IPS DF 6.9 (cell line): ENCODE measurements around the gene PRR4.

Source experiments
- DNase-seq: peaks from one replicate; pipeline ENCODE4 v3.0.0-alpha.2; 2013; ENCODE audit warnings: low read depth, low spot score
- H3K27ac ChIP-seq: one replicate; pipeline ENCODE4 v1.5.1; 2013; ENCODE audit warnings: low read length, control low read depth
- H3K27me3 ChIP-seq: 2 replicates; pipeline ENCODE4 v1.6.1; 2013; ENCODE audit warnings: mild to moderate bottlenecking, low read length; ENCODE audit not compliant: control insufficient read depth, insufficient read depth
- H3K36me3 ChIP-seq: 2 replicates; pipeline ENCODE4 v1.6.1; 2013; ENCODE audit warnings: low read length; ENCODE audit not compliant: control insufficient read depth, insufficient read depth
- H3K4me1 ChIP-seq: 2 replicates; pipeline ENCODE4 v1.6.1; 2013; ENCODE audit warnings: low read length; ENCODE audit not compliant: control insufficient read depth, insufficient read depth
- H3K4me3 ChIP-seq: 2 replicates; pipeline ENCODE4 v1.5.1; 2013; ENCODE audit warnings: mild to moderate bottlenecking, low read length
- H3K9me3 ChIP-seq: 2 replicates; pipeline ENCODE4 v1.6.1; 2013; ENCODE audit warnings: low read length, inconsistent platforms; ENCODE audit not compliant: control insufficient read depth, insufficient read depth
- WGBS: extraction: QIAGEN DNeasy Blood & Tissue Kit; methylation state at CpG from one replicate; pipeline ENCODE4 v1.1.7; 2013; ENCODE audit warnings: mixed read lengths, missing lambda C conversion rate; ENCODE audit not compliant: insufficient read length, insufficient coverage; 5-methylcytosine and 5-hydroxymethylcytosine counted together

PRR4 gene

DNA sequence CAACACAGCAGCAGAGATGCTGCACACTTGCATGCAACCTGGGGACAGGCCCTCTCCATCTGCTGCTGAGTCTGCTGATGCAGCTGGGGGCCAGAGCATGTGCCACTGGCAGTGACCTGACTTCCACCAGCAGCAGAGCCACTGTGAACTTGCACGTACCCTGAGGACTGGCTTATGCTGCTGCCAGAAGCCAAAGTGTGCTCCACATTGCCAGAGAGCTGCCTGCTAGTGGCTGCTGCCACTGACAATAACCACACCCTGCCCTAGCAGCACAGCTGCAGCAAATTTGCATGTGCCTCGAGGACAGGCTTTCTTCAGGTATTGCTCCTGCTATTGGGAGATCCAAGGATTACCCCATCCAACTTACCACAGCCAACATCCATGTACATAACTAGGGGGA, 4.5 kb upstream of the PRR4 start:
- H3K27me3 ChIP-seq = no peaks in the 10 kb centered on the region
- H3K27ac ChIP-seq = no peak overlapping the region
- WGBS = no CpG with 5 or more reads among the region's 2 CpGs
- no peaks in the 10 kb centered on the region for H3K4me1 ChIP-seq
- H3K4me3 ChIP-seq = no peak overlapping the region
- H3K36me3 ChIP-seq = 0 out of 2 replicates have a peak, but pooled peaks cover 3% of the 10 kb centered on the region
- DNase-seq = no peak
- peaks cover 8% of the 10 kb centered on the region for H3K9me3 ChIP-seq

DNA sequence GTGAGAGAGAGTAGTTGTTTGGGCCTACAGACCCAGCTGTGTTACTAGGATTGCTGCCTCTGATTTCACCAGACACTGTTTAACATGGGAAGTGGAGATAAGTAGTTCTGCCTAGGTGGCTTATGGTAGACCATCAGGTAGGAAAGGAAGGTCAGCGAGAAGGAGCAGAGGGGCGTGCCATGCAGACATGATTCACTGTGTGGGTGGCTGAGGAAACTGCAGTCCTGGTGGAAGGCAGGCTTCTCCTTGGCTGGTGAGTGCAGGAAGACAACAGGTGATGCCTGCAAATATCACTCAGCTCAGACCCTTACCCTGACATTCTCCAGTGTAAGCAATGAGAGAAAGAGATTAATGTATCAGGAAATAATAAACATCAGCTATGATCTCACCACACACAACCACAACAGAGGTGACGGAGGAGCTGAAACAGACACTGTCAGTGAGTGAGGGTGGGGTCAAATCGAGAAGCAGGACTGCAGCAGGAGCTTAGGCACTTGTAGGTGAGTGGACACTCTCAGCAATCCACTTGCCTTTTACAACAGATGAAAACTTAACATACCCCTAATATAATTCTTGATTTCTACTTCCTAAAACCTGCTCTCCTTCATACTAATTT, 2.1 kb upstream of the PRR4 start:
- Histone ChIP-seq H3K27me3 (no peaks in the 10 kb centered on the region), H3K4me3 (no peak overlapping the region), H3K27ac (no peak overlapping the region), H3K9me3 (peaks cover 8% of the 10 kb centered on the region), H3K36me3 (0 out of 2 replicates have a peak, but pooled peaks cover 3% of the 10 kb centered on the region), H3K4me1 (no peaks in the 10 kb centered on the region)
- DNase-seq = no peak
- no CpG with 5 or more reads among the region's 4 CpGs for WGBS

DNA sequence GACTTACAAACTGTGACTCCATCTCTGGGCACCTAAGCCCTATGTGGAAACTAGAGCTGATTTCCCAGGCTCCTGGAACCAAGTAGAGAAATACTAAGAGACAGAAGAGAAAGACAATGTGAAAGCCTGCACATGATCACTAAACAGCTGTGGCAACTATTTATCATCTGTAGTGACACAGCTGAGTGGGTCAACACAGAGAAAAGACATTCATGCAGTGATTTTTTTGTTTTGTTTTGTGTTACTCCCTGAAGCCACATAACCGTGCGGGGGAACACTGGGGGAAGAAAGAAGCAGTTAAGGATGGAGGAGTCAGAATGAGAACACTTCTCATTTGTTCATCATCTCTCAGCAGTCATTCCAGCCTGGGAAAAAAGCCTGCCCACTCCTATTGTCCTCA, 1.5 kb downstream of the PRR4 start:
- H3K9me3 ChIP-seq = no peaks in the 10 kb centered on the region
- WGBS = no CpG with 5 or more reads among the region's 2 CpGs
- no peak overlapping the region for H3K27ac ChIP-seq
- no peak for DNase-seq
- H3K4me1 ChIP-seq = no peaks in the 10 kb centered on the region
- H3K4me3 ChIP-seq = no peak overlapping the region
- H3K27me3 ChIP-seq = no peaks in the 10 kb centered on the region
- no peaks in the 10 kb centered on the region for H3K36me3 ChIP-seq

DNA sequence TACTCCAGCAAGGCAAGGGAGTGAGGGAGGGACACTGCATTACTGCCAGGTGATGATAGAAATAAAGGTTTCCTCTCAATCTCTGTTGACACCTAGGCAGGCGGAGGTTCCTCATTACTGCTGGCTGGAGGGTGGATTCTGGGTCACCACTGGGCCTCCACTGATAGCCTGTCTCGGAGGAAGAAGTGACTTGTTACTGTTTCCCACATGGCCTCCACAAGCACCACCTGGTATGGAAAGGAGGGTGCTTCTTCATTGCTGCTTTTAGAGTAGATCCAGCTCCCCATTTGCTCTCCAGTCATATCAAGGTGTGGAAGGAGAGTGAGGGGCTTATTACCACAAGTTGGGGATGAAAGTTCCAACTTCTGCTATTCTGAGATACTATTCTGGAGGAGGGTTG, 6.4 kb downstream of the PRR4 start:
- Histone ChIP-seq H3K27ac (no peak overlapping the region), H3K36me3 (no peaks in the 10 kb centered on the region), H3K9me3 (no peaks in the 10 kb centered on the region), H3K27me3 (no peaks in the 10 kb centered on the region), H3K4me1 (no peaks in the 10 kb centered on the region), H3K4me3 (no peak overlapping the region)
- no peak for DNase-seq
- WGBS = no CpG with 5 or more reads among the region's 2 CpGs

DNA sequence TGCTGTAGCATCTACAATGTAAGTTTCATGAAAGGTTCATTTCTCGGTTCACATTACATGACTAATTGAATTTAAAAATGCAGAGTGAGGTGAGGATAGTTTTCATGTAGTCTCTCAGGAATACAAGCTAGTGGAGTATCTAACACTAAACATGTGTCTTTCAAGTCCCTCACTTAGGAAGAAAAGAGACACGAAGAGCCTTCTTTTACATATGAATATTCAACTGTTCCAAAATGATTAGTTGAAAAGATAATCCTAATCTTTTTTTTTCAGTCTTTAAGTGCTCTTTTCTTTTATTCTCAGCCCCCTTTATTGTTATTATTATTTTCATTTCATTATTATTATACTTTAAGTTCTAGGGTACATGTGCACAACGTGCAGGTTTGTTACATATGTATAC, 10.8 kb downstream of the PRR4 start:
- no peak overlapping the region for H3K4me3 ChIP-seq
- no peaks in the 10 kb centered on the region for H3K36me3 ChIP-seq
- no peak for DNase-seq
- no CpG with 5 or more reads among the region's 3 CpGs for WGBS
- H3K27ac ChIP-seq = no peak overlapping the region
- no peaks in the 10 kb centered on the region for H3K27me3 ChIP-seq
- H3K4me1 ChIP-seq = no peaks in the 10 kb centered on the region
- no peaks in the 10 kb centered on the region for H3K9me3 ChIP-seq

DNA sequence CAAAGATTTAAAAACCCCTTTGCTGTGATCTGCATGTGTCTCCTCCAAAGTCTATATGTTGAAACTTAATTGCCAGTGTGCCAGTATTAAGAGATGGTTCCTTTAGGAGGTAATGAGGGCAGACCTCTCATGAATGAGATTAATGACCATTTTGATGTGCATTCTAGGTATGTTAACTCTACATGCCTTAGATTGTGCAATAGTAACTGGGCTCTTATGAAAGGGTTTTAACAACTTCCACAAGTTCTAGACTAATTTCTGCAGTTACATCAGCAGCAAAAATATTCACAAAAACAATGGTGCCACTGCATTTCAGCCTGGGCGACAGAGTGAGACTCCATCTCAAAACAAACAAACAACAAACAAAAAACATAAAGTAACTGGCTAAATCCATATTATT, 19.3 kb downstream of the PRR4 start:
- Histone ChIP-seq H3K4me3 (no peak overlapping the region), H3K9me3 (no peaks in the 10 kb centered on the region), H3K4me1 (no peaks in the 10 kb centered on the region), H3K27me3 (no peaks in the 10 kb centered on the region), H3K27ac (no peak overlapping the region), H3K36me3 (no peaks in the 10 kb centered on the region)
- no CpG with 5 or more reads among the region's 1 CpG for WGBS
- no peak for DNase-seq

DNA sequence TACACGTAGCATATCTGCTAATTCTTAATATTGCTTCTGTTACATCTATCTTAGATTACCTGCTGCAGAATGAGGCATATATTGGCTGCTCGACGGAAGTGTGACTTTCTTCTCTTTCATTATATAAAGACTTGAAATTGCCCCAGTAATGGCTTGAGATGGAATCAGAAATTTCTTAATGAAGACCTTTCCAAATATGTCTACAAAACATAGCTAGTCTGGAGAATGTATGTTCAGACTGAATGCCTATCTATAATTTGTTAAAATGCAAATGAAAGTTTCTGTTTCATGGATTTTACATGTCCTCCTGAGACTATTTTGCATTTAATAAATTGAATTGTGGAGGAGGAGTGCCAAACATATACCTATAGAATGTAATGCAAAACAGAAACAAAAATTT, 23.0 kb downstream of the PRR4 start, which contains the start of gene TAS2R10:
Gene TAS2R10, minus strand, starts transcription at position 101 of the 400 bp plus-strand sequence. Its CDS starts 89 bp downstream, at position 12.
- DNase-seq = no peak
- Histone ChIP-seq H3K4me3 (no peak within 1 kb of the TSS), H3K4me1 (no peaks in the 10 kb centered on the region), H3K9me3 (no peaks in the 10 kb centered on the region), H3K27ac (no peak within 1 kb of the TSS), H3K36me3 (no peaks in the 10 kb centered on the region), H3K27me3 (no peaks in the 10 kb centered on the region)
- WGBS = no CpG with 5 or more reads among the region's 3 CpGs

DNA sequence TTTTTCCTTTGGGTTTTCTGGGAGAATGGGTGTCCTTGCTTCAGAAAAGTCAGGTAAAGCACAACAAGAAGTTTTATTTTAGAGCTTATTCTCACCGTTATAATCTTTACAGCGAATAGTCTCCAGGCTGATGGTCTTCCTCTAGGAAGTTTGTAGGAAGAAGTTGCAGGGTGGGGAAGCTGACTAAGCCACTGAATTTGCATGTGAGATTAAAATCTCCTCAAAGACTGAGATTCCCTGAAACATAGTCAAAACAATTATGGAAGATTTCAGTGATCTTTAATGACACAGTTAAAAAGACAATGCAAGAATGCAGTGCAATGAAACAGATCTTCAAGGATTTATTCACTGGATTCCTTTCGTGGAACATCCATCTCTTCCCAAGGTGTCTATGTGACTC, 24.3 kb downstream of the PRR4 start:
- Histone ChIP-seq H3K27ac (no peak overlapping the region), H3K4me3 (no peak overlapping the region), H3K4me1 (no peaks in the 10 kb centered on the region), H3K9me3 (no peaks in the 10 kb centered on the region), H3K36me3 (no peaks in the 10 kb centered on the region), H3K27me3 (no peaks in the 10 kb centered on the region)
- no peak for DNase-seq
- WGBS = no CpG with 5 or more reads among the region's 3 CpGs

DNA sequence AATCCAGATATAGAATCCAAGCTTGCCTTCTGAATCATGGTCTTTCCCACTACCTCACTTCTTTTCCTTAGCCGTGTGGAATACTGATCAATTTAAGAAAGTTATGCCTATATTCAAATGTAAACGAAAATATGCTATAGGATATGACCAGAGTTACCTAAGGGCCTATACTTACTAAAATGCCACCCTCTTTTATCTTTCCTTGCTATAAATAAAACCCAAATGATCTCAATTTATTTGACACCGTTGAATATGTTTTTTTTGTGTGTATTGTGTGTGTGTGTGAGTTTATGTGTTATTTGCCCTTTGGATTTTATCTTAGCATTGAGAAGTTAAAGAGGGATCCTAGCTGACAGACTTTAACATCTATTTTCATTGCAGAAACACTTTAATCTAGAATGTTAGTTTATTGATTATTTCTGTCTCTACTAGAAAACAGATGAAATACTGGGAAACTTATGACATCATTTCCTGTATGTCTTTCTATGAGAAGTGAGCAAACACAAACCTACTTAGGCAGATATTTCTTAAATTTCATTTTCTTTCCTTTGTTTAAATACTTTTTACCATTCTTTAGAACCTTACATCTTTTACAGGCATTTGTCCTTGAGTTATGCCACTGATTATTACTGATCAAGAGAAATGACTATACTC, 37.3 kb downstream of the PRR4 start:
- DNase-seq = no peak
- no peak overlapping the region for H3K27ac ChIP-seq
- WGBS = 100% methylated on average over 1 of the region's 3 CpGs
- H3K36me3 ChIP-seq = no peaks in the 10 kb centered on the region
- H3K9me3 ChIP-seq = no peaks in the 10 kb centered on the region
- no peaks in the 10 kb centered on the region; the same call in 1 of the 2 replicates for H3K27me3 ChIP-seq
- H3K4me1 ChIP-seq = no peaks in the 10 kb centered on the region
- no peak overlapping the region for H3K4me3 ChIP-seq

DNA sequence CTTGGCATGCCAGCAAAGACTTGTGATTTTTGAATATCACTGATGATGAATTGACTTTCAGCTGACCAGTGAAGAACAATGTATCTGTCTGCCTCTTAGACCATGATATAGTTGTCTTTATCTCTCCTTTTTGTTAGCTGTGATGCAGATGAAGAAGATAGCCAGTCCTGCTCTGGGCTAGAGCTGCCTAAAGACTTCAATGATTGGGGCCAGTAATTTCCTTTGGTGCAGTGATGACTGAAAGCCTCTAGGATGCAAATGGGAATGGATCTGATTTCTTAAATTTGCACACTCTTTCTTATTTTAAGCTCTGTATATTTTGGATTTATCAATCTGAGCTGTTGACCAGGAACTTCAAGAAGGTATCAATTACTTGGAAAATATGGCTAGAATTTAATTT, 39.2 kb downstream of the PRR4 start, which contains the start of gene TAS2R9:
Gene TAS2R9, minus strand, starts transcription at position 101 of the 400 bp plus-strand sequence. Its CDS starts 93 bp downstream, at position 8.
- DNase-seq = no peak
- no peak within 1 kb of the TSS for H3K27ac ChIP-seq
- no peaks in the 10 kb centered on the region for H3K4me1 ChIP-seq
- H3K36me3 ChIP-seq = no peaks in the 10 kb centered on the region
- no peaks in the 10 kb centered on the region; the same call in 1 of the 2 replicates for H3K27me3 ChIP-seq
- H3K4me3 ChIP-seq = no peak within 1 kb of the TSS
- no peaks in the 10 kb centered on the region for H3K9me3 ChIP-seq

DNA sequence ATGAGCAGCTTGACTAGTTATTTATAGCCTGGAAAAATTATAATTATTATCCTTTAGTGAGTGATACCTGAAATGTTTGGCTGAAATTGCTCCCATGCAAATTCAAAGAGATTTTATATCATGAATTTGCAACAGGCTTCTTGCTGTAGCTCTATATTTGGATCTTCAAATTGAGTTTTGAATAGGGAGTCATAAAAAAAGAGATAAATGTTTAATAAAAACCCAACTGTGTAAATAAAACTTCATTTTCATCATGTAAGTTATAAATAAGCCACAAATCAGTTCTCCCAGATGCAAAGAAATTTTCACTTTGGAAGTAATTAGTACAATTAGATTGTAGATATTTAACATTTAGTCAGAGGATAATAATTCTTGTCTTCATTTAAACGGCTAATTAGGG, 42.1 kb downstream of the PRR4 start, which contains the start of gene TAS2R8:
Gene TAS2R8, minus strand, starts transcription at position 101 of the 400 bp plus-strand sequence. CDS start 306 bp downstream, outside the sequence.
- no peak within 1 kb of the TSS for H3K4me3 ChIP-seq
- no peak within 1 kb of the TSS for H3K27ac ChIP-seq
- H3K9me3 ChIP-seq = no peaks in the 10 kb centered on the region
- H3K4me1 ChIP-seq = no peaks in the 10 kb centered on the region
- no CpG with 5 or more reads among the region's 1 CpG for WGBS
- H3K27me3 ChIP-seq = no peaks in the 10 kb centered on the region; the same call in 1 of the 2 replicates
- DNase-seq = no peak
- H3K36me3 ChIP-seq = no peaks in the 10 kb centered on the region
